PC-3 (cell line): Measurements from ENCODE around the gene ILF2. TPM values are rescaled to one million over a fixed set of nuclear protein-coding genes. Genes with fewer than 3 reads are reported as not detected.
"Not testable (repeated sequence)": the region's sequence is repeated elsewhere in the genome, so short reads cannot be mapped to it uniquely, and the experiment has no call there.

Source experiments
- ATAC-seq: fragments of 200-7000 bp; cut with Tn5 transposase; 2 replicates; pipeline ENCODE4 v1.9.1; 2020; ENCODE audit warnings: mild to moderate bottlenecking, moderate library complexity
- BruUV-seq: library from RNA; stranded (reverse); fragments of 400-500 nt; replicated peaks from 2 replicates; lab custom pipeline; 2021; lab: Mats Ljungman, UMichigan
- CTCF ChIA-PET: fragments of 300-600 bp; sonication (Branson Sonifier 250); formaldehyde crosslinking; loops from one replicate; lab custom pipeline; 2022; ENCODE audit warnings: antibody characterized with exemption; lab: Charles Lee
- POLR2A ChIA-PET: fragments of 300-600 bp; sonication (Branson Sonifier 250); formaldehyde crosslinking; loops from one replicate; lab custom pipeline; 2022; ENCODE audit warnings: antibody characterized with exemption; ENCODE audit not compliant: unreplicated experiment; lab: Charles Lee
- DNase-seq: peaks from one replicate; pipeline ENCODE4 v3.0.0-alpha.2; 2015
- H2AFZ ChIP-seq: fragments of 300-600 bp; sonication (generic); 2 replicates; pipeline ENCODE4 v1.6.0; 2016; ENCODE audit warnings: antibody characterized with exemption, low read length
- H3F3A ChIP-seq: fragments of 300-600 bp; sonication (generic); one replicate; pipeline ENCODE4 v1.6.0; 2017; ENCODE audit warnings: antibody characterized with exemption, low read length, control low read depth, mild to moderate bottlenecking; ENCODE audit not compliant: unreplicated experiment
- H3K27ac ChIP-seq: fragments of 300-600 bp; sonication (generic); 2 replicates; pipeline ENCODE4 v1.5.1; 2016; ENCODE audit warnings: mild to moderate bottlenecking, low read length
- H3K27me3 ChIP-seq: fragments of 300-600 bp; sonication (generic); 2 replicates; pipeline ENCODE4 v1.6.1; 2016; ENCODE audit warnings: low read length, mixed read lengths
- H3K36me3 ChIP-seq: fragments of 300-600 bp; sonication (generic); 2 replicates; pipeline ENCODE4 v1.6.1; 2016; ENCODE audit warnings: low read depth, mixed run types, low read length, mixed read lengths
- H3K4me1 ChIP-seq: fragments of 300-600 bp; sonication (generic); 2 replicates; pipeline ENCODE4 v1.5.1; 2016; ENCODE audit warnings: low read length; ENCODE audit not compliant: insufficient read depth
- H3K4me2 ChIP-seq: fragments of 300-600 bp; sonication (generic); 2 replicates; pipeline ENCODE4 v1.6.0; 2016; ENCODE audit warnings: low read length
- H3K4me3 ChIP-seq: fragments of 300-600 bp; sonication (generic); 2 replicates; pipeline ENCODE4 v1.5.1; 2016; ENCODE audit warnings: mild to moderate bottlenecking, low read length, mixed read lengths
- H3K79me2 ChIP-seq: fragments of 300-600 bp; sonication (generic); 2 replicates; pipeline ENCODE4 v1.6.1; 2017; ENCODE audit warnings: low read length, mixed read lengths
- H3K9ac ChIP-seq: fragments of 300-600 bp; sonication (generic); 2 replicates; pipeline ENCODE4 v1.6.0; 2016; ENCODE audit warnings: mild to moderate bottlenecking, low read length
- H3K9me2 ChIP-seq: fragments of 300-600 bp; sonication (generic); replicated peaks from 2 replicates; pipeline ENCODE4 v1.6.1; 2016; ENCODE audit warnings: mixed run types, low read length, mixed read lengths
- H3K9me3 ChIP-seq: fragments of 300-600 bp; sonication (generic); 2 replicates; pipeline ENCODE4 v1.6.1; 2016; ENCODE audit warnings: low read length, mixed read lengths
- H4K20me1 ChIP-seq: fragments of 300-600 bp; sonication (generic); 2 replicates; pipeline ENCODE4 v1.6.1; 2016; ENCODE audit warnings: low read length, mixed read lengths
- CTCF ChIP-seq: fragments of 300-600 bp; sonication (generic); conservative IDR thresholded peaks from 2 replicates; pipeline ENCODE4 v1.5.1; 2017; ENCODE audit warnings: antibody characterized with exemption, low read depth, mild to moderate bottlenecking, low read length
- EZH2 ChIP-seq: fragments of 300-600 bp; sonication (generic); IDR thresholded peaks from one replicate; pipeline ENCODE4 v1.6.1; 2017; ENCODE audit warnings: antibody characterized with exemption, mild to moderate bottlenecking, low read length; ENCODE audit not compliant: unreplicated experiment
- EZH2phosphoT487 ChIP-seq: fragments of 300-600 bp; sonication (generic); IDR thresholded peaks from 2 replicates; pipeline ENCODE4 v1.6.1; 2018; ENCODE audit warnings: mild to moderate bottlenecking, antibody characterized with exemption, low read length, borderline replicate concordance
- intact Hi-C: fragments of 100-400 bp; cut with micrococcal nuclease; formaldehyde crosslinking; loops from 2 replicates; pipeline ENCODE4 v1.9.0; 2023
- total RNA-seq: library from RNA; depleted of rRNA; stranded (reverse); fragments of >200 nt; gene quantifications from 2 replicates; pipeline ENCODE4 v1.2.3, GENCODE V29; 2014

The ILF2 gene
- total RNA-seq, 1 experiment from 2014 or later, result 439 TPM

GRCh38 chr1:153643100-153643499 lies 27.7 kb downstream of the ILF2 start:
- Histone ChIP-seq H3K4me3 (no peak overlapping the region), H4K20me1 (0 out of 2 replicates have a peak, but pooled peaks cover 11% of the 10 kb centered on the region), H2AFZ (no peak overlapping the region), H3K4me1 (no peaks in the 10 kb centered on the region), H3K27me3 (no peaks in the 10 kb centered on the region), H3K9me2 (no peaks in the 10 kb centered on the region), H3K9ac (no peak overlapping the region), H3K9me3 (no peaks in the 10 kb centered on the region), H3K27ac (no peak overlapping the region), H3K36me3 (peaks cover 84% of the 10 kb centered on the region), H3F3A (peaks cover 18% of the 10 kb centered on the region), H3K4me2 (no peak overlapping the region), H3K79me2 (peaks cover 64% of the 10 kb centered on the region)
- intact Hi-C loops, result no loop called here
- POLR2A ChIA-PET, result interaction anchor here (1.0 kb wide), 1 partner anchor 9 kb away, joined by 9 read pairs; the partner anchor contains the start of gene CHTOP
- no TSS peak for BruUV-seq
- DNase-seq, result no peak
- CTCF ChIA-PET, result interaction anchor here (0.5 to 0.8 kb wide), 2 partner anchors 72 to 133 kb away, joined by 3 read pairs; no protein-coding TSS in a partner anchor
- ATAC-seq, result no peak
- TF ChIP-seq CTCF (no peak), EZH2 (no peak), EZH2phosphoT487 (no peak)

GRCh38 chr1:153642161-153642560 lies 28.6 kb downstream of the ILF2 start:
- Histone ChIP-seq H3K36me3 (peaks cover 91% of the 10 kb centered on the region), H3K27ac (no peak overlapping the region), H3K4me1 (no peaks in the 10 kb centered on the region), H3K27me3 (no peaks in the 10 kb centered on the region), H3K9me3 (no peaks in the 10 kb centered on the region), H3K9me2 (no peaks in the 10 kb centered on the region), H4K20me1 (peaks cover 16% of the 10 kb centered on the region; the same call in 1 of the 2 replicates), H3K4me2 (no peak overlapping the region), H3K79me2 (peaks cover 73% of the 10 kb centered on the region), H3F3A (peaks cover 22% of the 10 kb centered on the region), H2AFZ (no peak overlapping the region), H3K9ac (no peak overlapping the region), H3K4me3 (no peak overlapping the region)
- ChIA-PET POLR2A (no interaction called here), CTCF (no interaction called here)
- ATAC-seq (no peak), DNase-seq (no peak)
- intact Hi-C loops, result no loop called here
- BruUV-seq, result no TSS peak
- no peak for TF ChIP-seq EZH2
- no peak for TF ChIP-seq EZH2phosphoT487
- TF ChIP-seq CTCF, result no peak

GRCh38 chr1:153640861-153641260 lies 29.9 kb downstream of the ILF2 start:
- H3K9me3 ChIP-seq, result no peaks in the 10 kb centered on the region
- TF ChIP-seq CTCF (no peak), EZH2 (no peak), EZH2phosphoT487 (no peak)
- intact Hi-C loops, result no loop called here
- H3K4me1 ChIP-seq, result peaks cover 7% of the 10 kb centered on the region
- CTCF ChIA-PET, result no interaction called here
- H3K79me2 ChIP-seq, result peaks cover 86% of the 10 kb centered on the region
- no peak overlapping the region for H3K4me3 ChIP-seq
- POLR2A ChIA-PET, result no interaction called here
- no peak overlapping the region for H3K27ac ChIP-seq
- BruUV-seq, result no TSS peak
- H3K9me2 ChIP-seq, result no peaks in the 10 kb centered on the region
- no peaks in the 10 kb centered on the region for H3K27me3 ChIP-seq
- no peak for DNase-seq
- H3K9ac ChIP-seq, result no peak overlapping the region
- H3K36me3 ChIP-seq, result peaks cover 94% of the 10 kb centered on the region
- peaks cover 21% of the 10 kb centered on the region; the same call in 1 of the 2 replicates for H4K20me1 ChIP-seq
- peaks cover 17% of the 10 kb centered on the region for H3F3A ChIP-seq
- no peak for ATAC-seq
- no peak overlapping the region for H3K4me2 ChIP-seq
- H2AFZ ChIP-seq, result no peak overlapping the region

GRCh38 chr1:153640213-153640612 lies 30.6 kb downstream of the ILF2 start:
- H3K27ac ChIP-seq, H3K9me3 ChIP-seq, BruUV-seq, H3K27me3 ChIP-seq, H3K9ac ChIP-seq, H2AFZ ChIP-seq, intact Hi-C loops, DNase-seq, H3K9me2 ChIP-seq, H3K4me2 ChIP-seq, CTCF ChIA-PET, ATAC-seq, H3K4me3 ChIP-seq: not testable (repeated sequence)
- POLR2A ChIA-PET, result interaction anchor here (0.7 kb wide), 1 partner anchor 24 kb away, joined by 3 read pairs; the partner anchor contains the start of gene S100A14
- peaks cover 22% of the 10 kb centered on the region; the same call in 1 of the 2 replicates for H4K20me1 ChIP-seq
- H3K36me3 ChIP-seq, result peaks cover 88% of the 10 kb centered on the region
- H3K79me2 ChIP-seq, result peaks cover 93% of the 10 kb centered on the region
- H3F3A ChIP-seq, result peaks cover 10% of the 10 kb centered on the region
- peaks cover 10% of the 10 kb centered on the region for H3K4me1 ChIP-seq
